Vagina (tissue), 2 donors: Measurements from ENCODE around the gene CTPS2. TPM values are rescaled to one million over a fixed set of nuclear protein-coding genes. Genes with fewer than 3 reads are reported as not detected.

ENCODE experiments used
- DNase-seq, 2 donors: peaks; one replicate each; pipeline ENCODE4 v3.0.0-alpha.2; 2017; ENCODE audit errors: extremely low spot score in 2 of 2
- H3K27ac ChIP-seq: fragments of 200-600 bp; sonication (generic); one replicate; pipeline ENCODE4 v1.5.1; 2019
- H3K27me3 ChIP-seq: fragments of 200-600 bp; sonication (generic); one replicate; pipeline ENCODE4 v1.5.1; 2019
- H3K36me3 ChIP-seq, 2 donors: fragments of 200-600 bp; sonication (generic); one replicate each; pipeline ENCODE4 v1.5.1; 2017 to 2019
- H3K4me1 ChIP-seq: fragments of 200-600 bp; sonication (generic); one replicate; pipeline ENCODE4 v1.5.1; 2019
- H3K4me3 ChIP-seq, 2 donors: fragments of 200-600 bp; sonication (generic); 1 replicate in 1 of 2; 2 replicates in 1 of 2; pipeline ENCODE4 v1.5.1; 2016 to 2019
- H3K9me3 ChIP-seq: fragments of 200-600 bp; sonication (generic); one replicate; pipeline ENCODE4 v1.5.1; 2019
- CTCF ChIP-seq, 3 experiments: fragments of 450-650 bp in 2 of 3; fragments of 200-600 bp in 1 of 3; sonication (generic) in 1 of 3; IDR thresholded peaks; one replicate each; pipeline ENCODE4 v1.5.1; 2017 to 2019; ENCODE audit warnings: antibody characterized with exemption in 3 of 3, mild to moderate bottlenecking in 2 of 3, moderate library complexity in 2 of 3
- POLR2A ChIP-seq, 2 donors: fragments of 450-650 bp; IDR thresholded peaks; one replicate each; pipeline ENCODE4 v1.6.1; 2017; ENCODE audit warnings: antibody characterized with exemption in 2 of 2, mild to moderate bottlenecking in 2 of 2, moderate library complexity in 2 of 2
- POLR2AphosphoS5 ChIP-seq, 2 donors: sonication (generic); formaldehyde crosslinking; IDR thresholded peaks; one replicate each; pipeline ENCODE4 v1.9.0; 2017; ENCODE audit warnings: antibody characterized with exemption in 2 of 2, mild to moderate bottlenecking in 2 of 2, low read depth in 1 of 2; ENCODE audit not compliant: insufficient read depth in 1 of 2
- intact Hi-C: fragments of 100-400 bp; cut with DNase I; formaldehyde crosslinking; loops from one replicate; pipeline ENCODE4 v1.15.1; 2023
- total RNA-seq: library from RNA; depleted of rRNA; stranded (reverse); fragments of >200 nt; gene quantifications from one replicate; pipeline ENCODE4 v1.2.3, GENCODE V29; 2016

Gene CTPS2
- total RNA-seq, 1 donor from 2014 or later: 20.4 TPM

DNA sequence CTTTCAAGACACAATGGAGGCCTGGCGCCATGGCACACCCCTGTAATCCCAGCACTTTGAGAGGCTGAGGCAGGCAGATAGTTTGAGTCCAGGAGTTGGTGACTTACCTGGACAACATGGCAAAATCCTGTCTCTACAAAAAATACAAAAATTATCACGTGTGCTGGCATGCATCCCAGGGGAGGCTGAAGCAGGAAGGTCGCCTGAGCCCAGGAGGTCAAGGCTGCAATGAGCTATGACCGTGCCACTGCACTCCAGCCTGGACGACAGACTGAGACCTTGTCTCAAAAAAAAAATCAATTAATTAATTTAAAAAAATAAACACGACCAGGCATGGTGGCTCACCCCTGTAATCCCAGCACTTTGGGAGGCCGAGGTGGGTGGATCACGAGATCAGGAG lies 2.0 kb upstream of the CTPS2 start:
- TF ChIP-seq CTCF (IDR thresholded peaks at IDR 0.05) (no peak), POLR2A (IDR thresholded peaks at IDR 0.05) (no peak), POLR2AphosphoS5 (IDR thresholded peaks at IDR 0.05; ENCODE audit: insufficient read depth in 1 of 2, low read depth in 1 of 2) (no peak)
- Histone ChIP-seq H3K27ac (no peak overlapping the region), H3K4me3 (no peak overlapping the region), H3K9me3 (no peaks in the 10 kb centered on the region), H3K4me1 (peaks cover 13% of the 10 kb centered on the region), H3K36me3 (no peaks in the 10 kb centered on the region), H3K27me3 (no peaks in the 10 kb centered on the region)
- no peak for DNase-seq
- intact Hi-C loops: loop anchor here (10.0 kb wide), 1 partner anchor 160 kb away; the partner anchor contains the start of gene RBBP7

DNA sequence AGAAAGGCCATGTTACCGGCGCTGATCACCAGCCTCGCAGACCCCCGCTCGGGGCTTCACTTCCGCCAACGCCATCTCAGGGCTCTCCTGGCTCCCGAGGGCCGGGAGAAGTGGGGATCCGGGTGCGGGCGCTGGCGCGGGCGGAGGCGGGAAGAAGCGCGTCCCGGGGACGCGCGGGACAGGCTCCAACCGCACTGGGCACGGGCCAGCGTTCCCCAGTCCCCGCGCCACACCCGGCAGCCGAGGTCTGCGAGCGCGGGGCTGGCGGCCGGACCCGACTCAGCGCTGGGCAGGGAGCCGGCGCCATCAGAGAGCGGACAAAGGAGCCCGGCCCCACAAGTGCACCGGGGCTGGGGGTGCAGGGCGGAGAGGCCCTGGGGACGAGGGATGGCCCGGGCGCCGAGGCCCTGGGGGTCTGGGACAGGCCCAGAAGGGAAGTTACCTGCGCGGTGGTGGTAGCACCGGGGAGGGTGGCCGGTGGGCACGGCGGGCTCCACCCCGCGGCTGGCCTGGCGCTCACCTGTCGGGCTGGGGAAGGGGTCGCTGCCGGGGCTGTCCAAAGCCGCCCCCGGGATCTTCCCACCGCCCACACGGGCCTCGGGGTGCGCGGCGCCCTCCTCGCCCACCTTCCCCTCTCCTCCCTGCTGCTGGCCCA lies 449 bp downstream of the CTPS2 start:
- Histone ChIP-seq H3K4me1 (peaks cover 13% of the 10 kb centered on the region), H3K27ac (peak overlapping the region; percentile 89), H3K27me3 (no peaks in the 10 kb centered on the region), H3K36me3 (no peaks in the 10 kb centered on the region), H3K9me3 (no peaks in the 10 kb centered on the region), H3K4me3 (peak overlapping the region; percentile 49 to 67)
- TF ChIP-seq CTCF (IDR thresholded peaks at IDR 0.05) (no peak), POLR2AphosphoS5 (IDR thresholded peaks at IDR 0.05; ENCODE audit: insufficient read depth in 1 of 2, low read depth in 1 of 2) (no peak), POLR2A (IDR thresholded peaks at IDR 0.05) (no peak)
- intact Hi-C loops: loop anchor here (10.0 kb wide), 1 partner anchor 163 kb away; the partner anchor contains the start of gene RBBP7
- no peak for DNase-seq

- intact Hi-C loops: loop anchor here (10.0 kb wide), 1 partner anchor 163 kb away; the partner anchor contains the start of gene RBBP7
- H3K36me3 ChIP-seq: no peaks in the 10 kb centered on the region
These were observed 1.2 kb downstream of the CTPS2 start for GRCh38 chrX:16711219-16711811.

GRCh38 chrX:16708016-16708415 lies 4.5 kb downstream of the CTPS2 start:
- intact Hi-C loops: no loop called here
- Histone ChIP-seq H3K27ac (no peak overlapping the region), H3K4me1 (peaks cover 13% of the 10 kb centered on the region), H3K36me3 (no peaks in the 10 kb centered on the region), H3K27me3 (no peaks in the 10 kb centered on the region), H3K9me3 (no peaks in the 10 kb centered on the region), H3K4me3 (no peak overlapping the region)
- no peak for DNase-seq
- TF ChIP-seq CTCF (IDR thresholded peaks at IDR 0.05) (no peak), POLR2AphosphoS5 (IDR thresholded peaks at IDR 0.05; ENCODE audit: insufficient read depth in 1 of 2, low read depth in 1 of 2) (no peak), POLR2A (IDR thresholded peaks at IDR 0.05) (no peak)

More at GRCh38 chrX:16711219-16711811, 1.2 kb downstream of the CTPS2 start:
- DNase-seq: no peak
- TF ChIP-seq POLR2A (IDR thresholded peaks at IDR 0.05) (no peak), CTCF (IDR thresholded peaks at IDR 0.05) (no peak), POLR2AphosphoS5 (IDR thresholded peaks at IDR 0.05; ENCODE audit: insufficient read depth in 1 of 2, low read depth in 1 of 2) (no peak)
- H3K27ac ChIP-seq: peak overlapping the region; percentile 89
- H3K9me3 ChIP-seq: no peaks in the 10 kb centered on the region
- H3K27me3 ChIP-seq: no peaks in the 10 kb centered on the region
- H3K4me1 ChIP-seq: peaks cover 13% of the 10 kb centered on the region
- peak overlapping the region; percentile 49 to 67 for H3K4me3 ChIP-seq

DNA sequence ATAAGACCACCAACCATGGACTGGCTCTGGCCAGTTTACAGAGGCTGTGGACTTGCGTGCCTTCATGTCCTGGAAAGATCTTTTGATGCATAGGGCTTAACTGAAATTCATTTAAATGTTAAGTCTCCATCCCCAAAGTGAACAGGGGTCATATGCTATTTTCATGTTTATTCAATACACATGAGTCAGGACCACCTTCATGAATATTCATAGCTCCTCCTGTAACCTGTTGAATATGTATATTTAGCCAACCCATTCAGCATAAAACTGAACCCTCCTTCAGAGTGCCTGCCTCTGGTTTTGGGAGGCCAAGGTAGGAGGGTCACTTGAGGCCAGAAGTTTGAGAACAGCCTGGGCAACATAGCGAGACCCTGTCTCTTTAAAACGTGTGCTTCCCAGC lies 7.1 kb downstream of the CTPS2 start:
- intact Hi-C loops: no loop called here
- Histone ChIP-seq H3K4me1 (no peaks in the 10 kb centered on the region), H3K27me3 (no peaks in the 10 kb centered on the region), H3K4me3 (no peak overlapping the region), H3K27ac (no peak overlapping the region), H3K9me3 (no peaks in the 10 kb centered on the region), H3K36me3 (no peaks in the 10 kb centered on the region)
- DNase-seq: no peak
- no peak for TF ChIP-seq POLR2A (IDR thresholded peaks at IDR 0.05)
